Neuronal stem cell (in vitro differentiated cells): ENCODE results near the gene ARHGEF10L.
"Not testable (repeated sequence)": the region's sequence is repeated elsewhere in the genome, so short reads cannot be mapped to it uniquely, and the experiment has no call there.

ENCODE experiments used
- DNase-seq: peaks from one replicate; pipeline ENCODE4 v3.0.0-alpha.2; 2013; ENCODE audit warnings: low spot score
- H2AFZ ChIP-seq: one replicate; pipeline ENCODE4 v1.6.1; 2013; ENCODE audit warnings: mild to moderate bottlenecking, low read length, inconsistent platforms
- H2AK5ac ChIP-seq: 2 replicates; pipeline ENCODE4 v1.6.1; 2013; ENCODE audit warnings: low read depth, mild to moderate bottlenecking, inconsistent platforms, low read length, moderate library complexity, mixed read lengths
- H2BK120ac ChIP-seq: 2 replicates; pipeline ENCODE4 v1.6.1; 2013; ENCODE audit warnings: low read depth, mild to moderate bottlenecking, inconsistent platforms, low read length, moderate library complexity, mixed read lengths
- H2BK12ac ChIP-seq: one replicate; pipeline ENCODE4 v1.6.1; 2013; ENCODE audit warnings: low read length, inconsistent platforms
- H2BK15ac ChIP-seq: 2 replicates; pipeline ENCODE4 v1.6.1; 2013; ENCODE audit warnings: mild to moderate bottlenecking, low read length, inconsistent platforms, mixed read lengths
- H2BK5ac ChIP-seq: one replicate; pipeline ENCODE4 v1.6.1; 2013; ENCODE audit warnings: inconsistent platforms, mild to moderate bottlenecking, low read length, moderate library complexity
- H3K14ac ChIP-seq: one replicate; pipeline ENCODE4 v1.6.1; 2013; ENCODE audit warnings: low read length, inconsistent platforms
- H3K18ac ChIP-seq: 2 replicates; pipeline ENCODE4 v1.6.1; 2013; ENCODE audit warnings: low read length, inconsistent platforms
- H3K23ac ChIP-seq: 2 replicates; pipeline ENCODE4 v1.6.1; 2013; ENCODE audit warnings: low read depth, mild to moderate bottlenecking, mixed read lengths, low read length, inconsistent platforms; ENCODE audit not compliant: poor library complexity
- H3K27ac ChIP-seq: replicated peaks from 3 replicates; pipeline ENCODE4 v1.5.1; 2013; ENCODE audit warnings: low read length, inconsistent platforms
- H3K27me3 ChIP-seq, 3 experiments: 2 replicates each; pipeline ENCODE4 v1.6.1; 2013; ENCODE audit warnings: low read length in 3 of 3, mild to moderate bottlenecking in 2 of 3, inconsistent platforms in 1 of 3, low read depth in 1 of 3, mixed read lengths in 1 of 3, moderate library complexity in 1 of 3; ENCODE audit not compliant: control insufficient read depth in 3 of 3, insufficient read depth in 3 of 3
- H3K36me3 ChIP-seq, 2 donors: replicated peaks in 1 of 2; 2 replicates each; pipeline ENCODE4 v1.6.1; 2013; ENCODE audit warnings: low read length in 2 of 2; ENCODE audit not compliant: control insufficient read depth in 2 of 2, insufficient read depth in 2 of 2
- H3K4ac ChIP-seq: 2 replicates; pipeline ENCODE4 v1.6.1; 2013; ENCODE audit warnings: inconsistent platforms, mild to moderate bottlenecking, low read length, moderate library complexity
- H3K4me1 ChIP-seq, 2 donors: 1 replicate in 1 of 2; 2 replicates in 1 of 2; pipeline ENCODE4 v1.6.1; 2013; ENCODE audit warnings: low read length in 2 of 2, low read depth in 1 of 2; ENCODE audit not compliant: control insufficient read depth in 2 of 2, insufficient read depth in 1 of 2
- H3K4me2 ChIP-seq: one replicate; pipeline ENCODE4 v1.6.1; 2013; ENCODE audit warnings: mild to moderate bottlenecking, low read length, inconsistent platforms; ENCODE audit not compliant: insufficient read depth, poor library complexity, severe bottlenecking
- H3K4me3 ChIP-seq, 2 donors: 2 replicates each; pipeline ENCODE4 v1.5.1; 2013; ENCODE audit warnings: low read length in 2 of 2, mild to moderate bottlenecking in 2 of 2, inconsistent platforms in 1 of 2, moderate library complexity in 1 of 2
- H3K79me1 ChIP-seq: one replicate; pipeline ENCODE4 v1.6.1; 2013; ENCODE audit warnings: low read depth, mild to moderate bottlenecking, inconsistent platforms, low read length, moderate library complexity
- H3K9ac ChIP-seq: one replicate; pipeline ENCODE4 v1.6.1; 2013; ENCODE audit warnings: mild to moderate bottlenecking, low read depth, low read length, inconsistent platforms; ENCODE audit not compliant: poor library complexity
- H3K9me3 ChIP-seq, 2 donors: replicated peaks in 1 of 2; 2 replicates each; pipeline versions ENCODE3 to v1.6.1; 2013; ENCODE audit warnings: low read length in 2 of 2, mild to moderate bottlenecking in 2 of 2, inconsistent platforms in 1 of 2, low read depth in 1 of 2, mixed read lengths in 1 of 2, moderate library complexity in 1 of 2; ENCODE audit not compliant: control insufficient read depth in 2 of 2, insufficient read depth in 1 of 2
- H4K8ac ChIP-seq: one replicate; pipeline ENCODE4 v1.6.1; 2013; ENCODE audit warnings: low read depth, mild to moderate bottlenecking, inconsistent platforms, low read length, moderate library complexity
- H4K91ac ChIP-seq: one replicate; pipeline ENCODE4 v1.6.1; 2013; ENCODE audit warnings: low read length, low read depth, mild to moderate bottlenecking, inconsistent platforms; ENCODE audit not compliant: poor library complexity
- WGBS, 2 donors: extraction: QIAGEN DNeasy Blood & Tissue Kit; methylation state at CpG; one replicate each; pipeline ENCODE4 v1.1.7; 2013; ENCODE audit warnings: missing lambda C conversion rate in 2 of 2, mixed read lengths in 1 of 2; ENCODE audit not compliant: insufficient read length in 2 of 2, insufficient replicate concordance in 1 of 2; ENCODE audit errors: extremely low coverage in 2 of 2; 5-methylcytosine and 5-hydroxymethylcytosine counted together

The ARHGEF10L gene

GRCh38 chr1:17629046-17629445 lies 89.5 kb downstream of the ARHGEF10L start:
- not testable (repeated sequence) for H3K79me1 ChIP-seq, H3K4me2 ChIP-seq, H3K27me3 ChIP-seq, H3K4me1 ChIP-seq, H3K4me3 ChIP-seq, H3K9me3 ChIP-seq, H3K4ac ChIP-seq, H2BK12ac ChIP-seq, H3K18ac ChIP-seq, H4K8ac ChIP-seq, H2BK15ac ChIP-seq, H3K14ac ChIP-seq, H4K91ac ChIP-seq, DNase-seq, H3K9ac ChIP-seq, H2AFZ ChIP-seq, H3K23ac ChIP-seq, H3K27ac ChIP-seq, H2BK120ac ChIP-seq, H2AK5ac ChIP-seq, H2BK5ac ChIP-seq
- no CpG with 5 or more reads among the region's 5 CpGs for WGBS, 2 donors
- peaks cover 19 to 92% of the 10 kb centered on the region in 2 donors for H3K36me3 ChIP-seq

- Histone ChIP-seq H2BK15ac (no peak overlapping the region), H3K4me3 (no peak overlapping the region), H3K18ac (no peak overlapping the region), H2BK120ac (no peak overlapping the region), H3K9me3 (no peaks in the 10 kb centered on the region), H2AK5ac (no peak overlapping the region), H2BK5ac (no peak overlapping the region), H3K79me1 (no peaks in the 10 kb centered on the region), H3K36me3 (peaks cover 19 to 91% of the 10 kb centered on the region in 2 donors), H2AFZ (no peak overlapping the region), H3K4ac (no peak overlapping the region), H3K4me1 (no peaks in the 10 kb centered on the region), H3K27ac (no peak overlapping the region), H3K27me3 (no peaks in the 10 kb centered on the region), H4K8ac (no peak overlapping the region), H3K23ac (peak overlapping the region; percentile 9), H4K91ac (no peak overlapping the region), H3K14ac (no peak overlapping the region), H2BK12ac (no peak overlapping the region), H3K9ac (no peak overlapping the region), H3K4me2 (no peak overlapping the region)
- no CpG with 5 or more reads among the region's 11 CpGs for WGBS, 2 donors
- no peak for DNase-seq
Measured at GRCh38 chr1:17629460-17629859, 90.0 kb downstream of the ARHGEF10L start.

- no CpG with 5 or more reads among the region's 16 CpGs for WGBS, 2 donors
- peaks cover 24 to 91% of the 10 kb centered on the region in 2 donors for H3K36me3 ChIP-seq
- DNase-seq, result no peak
Measured at GRCh38 chr1:17630048-17630830, 90.7 kb downstream of the ARHGEF10L start.

GRCh38 chr1:17630986-17631385 lies 91.5 kb downstream of the ARHGEF10L start:
- no peak overlapping the region for H2BK12ac ChIP-seq
- no peak overlapping the region for H3K23ac ChIP-seq
- H3K4me2 ChIP-seq, result no peak overlapping the region
- H3K4me1 ChIP-seq, result no peaks in the 10 kb centered on the region
- H2AK5ac ChIP-seq, result no peak overlapping the region
- WGBS, 2 donors, result no CpG with 5 or more reads among the region's 6 CpGs
- no peak overlapping the region for H3K4me3 ChIP-seq
- H3K9me3 ChIP-seq, result no peaks in the 10 kb centered on the region
- no peak overlapping the region for H2AFZ ChIP-seq
- H4K8ac ChIP-seq, result no peak overlapping the region
- H3K14ac ChIP-seq, result no peak overlapping the region
- H3K79me1 ChIP-seq, result no peaks in the 10 kb centered on the region
- H3K36me3 ChIP-seq, result peaks cover 24 to 91% of the 10 kb centered on the region in 2 donors
- no peak overlapping the region for H4K91ac ChIP-seq
- H2BK120ac ChIP-seq, result no peak overlapping the region
- no peaks in the 10 kb centered on the region for H3K27me3 ChIP-seq
- no peak overlapping the region for H3K4ac ChIP-seq
- no peak overlapping the region for H3K27ac ChIP-seq
- H2BK5ac ChIP-seq, result peak overlapping the region; percentile 4
- H3K18ac ChIP-seq, result no peak overlapping the region
- no peak for DNase-seq
- no peak overlapping the region for H3K9ac ChIP-seq
- H2BK15ac ChIP-seq, result no peak overlapping the region

More at GRCh38 chr1:17630048-17630830, 90.7 kb downstream of the ARHGEF10L start:
- peak overlapping the region; percentile 4 for H2BK5ac ChIP-seq
- H3K27ac ChIP-seq, result no peak overlapping the region
- H2BK120ac ChIP-seq, result no peak overlapping the region
- no peak overlapping the region for H2AFZ ChIP-seq
- no peak overlapping the region for H2AK5ac ChIP-seq
- H2BK15ac ChIP-seq, result no peak overlapping the region
- H3K14ac ChIP-seq, result no peak overlapping the region
- H3K4me3 ChIP-seq, result no peak overlapping the region
- H3K4me1 ChIP-seq, result no peaks in the 10 kb centered on the region
- no peaks in the 10 kb centered on the region for H3K79me1 ChIP-seq
- H4K8ac ChIP-seq, result no peak overlapping the region
- H2BK12ac ChIP-seq, result no peak overlapping the region
- no peaks in the 10 kb centered on the region for H3K27me3 ChIP-seq
- H3K9me3 ChIP-seq, result no peaks in the 10 kb centered on the region
- H3K9ac ChIP-seq, result no peak overlapping the region
- H3K4me2 ChIP-seq, result no peak overlapping the region
- H3K23ac ChIP-seq, result no peak overlapping the region
- no peak overlapping the region for H4K91ac ChIP-seq
- no peak overlapping the region for H3K18ac ChIP-seq
- H3K4ac ChIP-seq, result no peak overlapping the region
